ENCODE measurements around the gene TBATA.
"Not testable (repeated sequence)": the region's sequence is repeated elsewhere in the genome, so short reads cannot be mapped to it uniquely, and the experiment has no call there.

TBATA gene

DNA sequence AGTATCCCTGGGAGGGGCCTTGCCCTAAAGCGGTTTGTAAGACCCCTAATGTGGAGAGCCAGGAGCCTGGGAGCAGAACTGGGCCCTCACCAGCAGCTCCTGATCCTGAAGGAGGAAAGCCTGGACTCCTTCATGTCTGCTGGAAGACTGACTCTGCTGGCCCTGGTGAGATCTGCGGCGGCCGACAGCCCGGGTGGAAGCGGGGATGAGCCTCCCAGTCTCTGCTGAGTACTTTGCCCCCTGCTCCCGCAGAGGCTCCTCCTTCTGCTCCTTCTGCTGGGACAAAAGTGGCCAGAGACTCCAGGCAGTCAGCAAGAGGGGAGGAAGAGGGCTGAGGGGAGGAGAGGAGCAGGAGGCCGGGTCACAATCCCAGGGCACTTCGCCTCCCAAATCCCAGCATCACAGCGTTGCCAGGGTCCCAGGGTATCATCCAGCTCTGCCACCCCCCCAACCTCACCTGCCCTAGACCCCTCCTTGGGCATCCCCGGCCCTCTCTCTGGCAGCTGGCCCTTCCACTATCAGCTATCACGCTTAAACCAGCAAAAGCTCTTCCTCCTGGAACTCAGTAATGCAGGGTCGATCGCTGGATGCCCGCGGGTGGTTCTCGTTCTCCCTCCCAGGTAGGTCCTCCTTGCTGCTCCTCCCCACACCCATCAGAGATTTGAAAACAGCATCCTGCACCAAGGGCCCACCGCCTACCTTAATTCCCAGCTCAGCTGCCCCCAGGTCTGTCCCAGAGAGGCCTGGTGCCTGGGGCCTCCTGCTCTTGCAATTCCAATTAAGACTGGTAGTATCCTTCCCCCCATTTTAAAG is 7.9 kb downstream of the TBATA start:
- DNase-seq: no peak

DNA sequence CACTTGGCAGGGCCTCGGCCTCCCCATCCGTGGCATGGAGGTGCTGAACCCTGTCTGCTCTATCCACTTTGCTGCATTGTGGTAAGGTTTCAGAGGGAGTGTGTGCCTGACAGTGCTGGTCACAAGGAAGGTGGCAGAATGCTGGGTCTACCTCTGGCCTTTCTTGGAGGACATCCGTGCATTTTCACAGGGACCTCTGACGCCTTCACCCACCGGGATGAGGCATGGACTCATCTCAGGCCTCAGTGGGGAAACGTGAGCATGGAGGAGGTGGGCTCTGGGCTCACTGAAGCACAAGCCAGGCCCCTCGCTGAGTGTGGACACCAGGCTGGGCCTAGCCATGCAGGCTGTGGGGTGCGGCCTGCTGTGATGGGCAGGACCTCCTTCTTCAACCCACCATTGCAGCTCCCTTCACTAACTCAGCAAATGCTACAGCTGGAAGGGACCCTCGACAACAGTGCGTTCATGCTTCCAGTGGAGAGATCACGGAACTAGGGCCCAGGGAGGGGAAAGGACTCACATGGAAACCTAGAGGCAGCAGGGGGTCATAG is 8.6 kb downstream of the TBATA start:
- no peak for DNase-seq

- no peak for DNase-seq
Measured at GRCh38 chr10:70775679-70776454, 9.3 kb downstream of the TBATA start.

DNA sequence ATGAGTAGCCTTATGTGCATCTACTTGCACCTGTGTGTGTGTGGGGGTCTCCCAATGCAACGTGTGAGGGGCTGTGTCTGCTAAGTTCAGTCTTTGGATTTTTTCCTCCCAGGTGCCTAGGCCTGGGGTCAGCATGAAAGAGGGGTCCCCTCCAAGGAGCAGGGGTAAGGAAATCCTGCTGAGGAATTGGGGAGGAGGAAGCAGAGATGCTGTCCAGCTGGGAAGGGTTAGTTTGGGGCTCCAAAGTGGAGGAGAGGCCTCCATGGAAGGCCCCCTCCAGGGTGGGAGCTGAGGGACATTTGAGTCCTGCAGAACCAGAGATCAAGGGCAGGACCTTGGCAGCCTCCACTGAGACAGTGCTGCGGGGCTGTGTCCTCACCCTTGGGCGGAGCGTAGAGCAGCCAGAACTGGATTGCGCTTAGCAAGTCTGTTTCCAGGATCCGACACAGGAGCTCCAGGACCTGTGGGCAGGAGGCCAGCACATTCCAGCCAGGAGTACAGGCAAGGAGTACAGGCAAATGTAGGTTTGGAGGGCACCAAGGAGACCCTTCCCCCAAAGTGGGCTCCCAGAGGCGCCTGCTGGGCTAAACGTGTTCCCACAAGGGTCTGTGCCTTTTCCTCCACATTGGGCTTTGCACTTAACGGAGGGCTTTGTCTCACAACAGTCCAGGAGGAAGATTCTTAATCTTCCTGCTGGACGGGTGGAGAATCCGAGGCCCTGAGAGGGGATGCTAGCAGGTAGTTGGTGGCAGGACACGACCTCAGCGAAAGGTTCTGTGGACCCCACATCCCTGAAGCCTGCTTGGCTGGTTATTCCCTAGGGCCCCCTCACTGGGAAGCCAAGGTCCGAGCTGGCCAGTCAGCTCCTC is 10.1 kb downstream of the TBATA start:
- no peak for DNase-seq

DNA sequence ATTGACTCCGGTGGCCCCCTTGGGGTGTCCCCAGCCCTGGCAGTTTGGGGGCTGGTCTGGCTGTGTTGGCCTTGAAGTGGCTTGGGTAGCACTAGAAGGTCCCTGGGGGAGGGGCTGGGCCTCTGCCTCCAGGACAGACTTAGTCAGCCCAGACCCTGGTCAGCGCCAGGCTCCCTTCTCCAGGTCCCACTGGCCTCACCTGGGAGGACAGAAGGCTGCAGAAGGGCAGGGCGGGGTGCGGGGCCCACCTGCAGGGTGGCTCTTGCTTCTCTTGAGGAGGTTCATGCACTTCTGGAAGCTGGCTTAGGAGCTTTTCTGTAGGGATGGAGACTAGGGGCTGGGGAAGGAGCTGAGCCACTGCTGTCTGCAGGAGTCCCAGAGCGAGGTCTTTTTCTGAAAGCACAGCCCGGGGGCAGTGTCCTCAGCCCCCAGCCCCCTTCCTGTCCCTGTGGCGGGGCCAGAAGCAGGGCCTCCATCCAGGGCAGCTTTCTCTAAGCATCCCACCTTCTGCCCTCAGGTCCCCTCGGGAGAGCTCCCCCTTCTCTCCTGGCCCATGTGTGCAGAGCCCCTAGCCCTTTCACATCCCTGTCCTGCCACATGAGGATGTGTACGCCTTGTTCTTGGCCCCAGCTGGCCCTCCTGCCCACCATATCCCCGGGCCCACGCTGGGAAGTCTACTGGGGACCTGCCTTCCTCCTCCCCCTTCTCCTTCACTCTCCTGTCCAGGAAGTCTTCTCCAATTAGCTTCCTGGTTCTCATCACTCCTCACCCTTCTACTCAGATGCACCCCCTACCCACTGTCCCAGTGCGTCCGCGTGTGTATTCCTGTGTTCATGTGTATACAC is 11.0 kb downstream of the TBATA start:
- DNase-seq: no peak

DNA sequence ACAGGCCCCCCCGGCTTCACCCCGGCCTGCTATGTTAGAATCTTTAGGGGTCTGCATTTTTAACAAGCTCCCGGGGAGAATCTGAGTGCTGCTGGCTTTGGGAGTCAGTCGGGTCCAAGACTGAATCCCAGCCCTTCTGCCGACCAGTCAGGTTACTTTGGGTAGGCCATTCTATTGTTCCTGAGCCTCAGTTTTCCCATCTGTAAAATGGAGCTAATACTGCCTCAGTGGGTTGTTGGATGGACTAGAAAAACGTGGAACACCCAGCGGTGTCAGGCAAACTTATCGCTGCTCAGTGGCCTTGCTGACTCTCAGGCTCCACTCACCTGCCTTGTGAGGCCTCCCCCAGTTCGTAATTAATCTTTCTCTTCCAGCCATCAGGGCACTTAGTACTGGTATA is 11.7 kb downstream of the TBATA start:
- no peak for DNase-seq

DNA sequence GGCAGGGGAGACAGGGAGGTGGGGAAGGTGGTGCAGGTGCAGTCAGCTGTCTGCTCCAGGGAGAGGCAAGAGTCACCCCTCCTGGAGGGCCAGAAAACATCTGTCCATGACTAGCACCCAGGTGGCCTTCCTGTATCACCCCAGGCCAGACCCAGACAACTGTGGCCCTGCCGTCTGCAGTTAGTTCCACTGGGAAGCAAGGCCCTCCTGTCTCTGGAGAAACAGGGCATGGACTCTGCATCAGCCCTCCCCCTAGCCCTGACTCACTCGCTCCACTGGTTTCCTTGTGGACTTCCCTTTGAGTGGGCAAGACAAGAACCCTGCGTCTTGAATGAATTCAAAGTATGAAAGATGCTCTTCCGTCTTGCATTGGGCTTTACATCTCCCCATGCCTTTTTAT is 12.6 kb downstream of the TBATA start:
- DNase-seq: no peak

DNA sequence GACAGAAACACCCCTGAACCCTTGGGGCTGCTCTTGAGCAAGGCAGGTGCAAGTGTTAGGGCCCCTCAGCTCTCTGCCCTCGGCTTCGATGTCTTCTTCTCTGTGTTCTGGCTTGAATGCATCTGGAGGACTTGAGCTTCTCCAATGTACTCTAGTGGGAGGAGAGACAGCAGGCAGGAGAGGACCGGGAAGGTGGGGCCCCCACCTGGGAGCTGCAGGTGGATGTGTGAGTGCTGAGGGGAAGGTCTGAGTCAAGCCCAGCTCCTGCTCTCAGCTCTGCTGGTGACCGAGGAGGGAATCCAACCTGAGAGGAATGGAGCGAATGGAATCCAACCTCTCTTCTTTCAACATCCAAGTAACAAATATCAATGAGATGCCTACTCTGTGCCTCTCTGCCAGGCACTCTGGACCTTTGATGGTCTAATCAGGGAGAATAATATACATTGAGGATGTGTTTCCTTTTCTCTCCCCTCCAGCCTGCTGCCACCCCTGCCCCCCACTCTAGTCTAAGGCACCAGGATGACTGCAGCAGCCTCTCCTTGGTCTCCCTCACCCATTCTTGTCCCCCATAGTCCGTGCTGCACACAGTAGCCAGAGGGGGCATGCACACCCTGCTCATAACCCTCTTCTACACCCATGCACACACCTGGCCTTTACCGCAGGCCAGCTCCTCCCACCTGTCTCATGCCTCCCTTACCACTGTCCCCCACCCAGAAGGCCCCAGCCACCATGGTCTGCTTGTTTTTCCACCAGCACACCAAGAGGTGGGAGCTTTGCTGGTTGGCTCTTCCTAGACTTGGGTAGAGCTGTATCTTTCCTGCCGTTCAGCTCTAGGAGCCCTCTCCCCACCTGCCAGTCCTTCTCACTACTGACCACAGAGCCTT is 13.6 kb downstream of the TBATA start:
- DNase-seq: no peak

- DNase-seq: not testable (repeated sequence)
Measured at GRCh38 chr10:70770516-70770915, 14.7 kb downstream of the TBATA start.

GRCh38 chr10:70770001-70770400 is 15.2 kb downstream of the TBATA start:
- DNase-seq: no peak

DNA sequence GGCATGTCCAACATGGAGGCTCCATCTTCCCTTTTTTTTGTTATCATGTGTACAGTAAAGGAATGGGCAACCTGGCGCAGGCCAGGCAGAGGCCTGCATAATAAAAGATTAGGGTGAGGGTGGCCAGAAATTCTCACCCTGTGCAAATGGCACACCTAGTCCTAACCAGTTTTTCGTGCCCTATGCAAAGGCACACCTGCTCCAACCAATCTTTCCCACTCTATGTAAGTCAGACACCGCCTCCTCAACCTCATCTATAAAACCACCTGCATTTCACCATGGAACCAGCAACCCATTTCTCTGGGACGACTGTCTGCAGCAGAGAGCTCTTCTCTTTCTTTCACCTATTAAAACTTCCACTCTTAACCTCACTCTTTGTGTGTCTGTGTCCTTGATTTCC is 16.1 kb downstream of the TBATA start:
- no peak for DNase-seq

GRCh38 chr10:70768026-70768685 is 17.0 kb downstream of the TBATA start:
- DNase-seq: not testable (repeated sequence)

- no peak for DNase-seq
Measured at GRCh38 chr10:70765794-70766594, 19.2 kb downstream of the TBATA start.

GRCh38 chr10:70763567-70763966 is 21.6 kb downstream of the TBATA start:
- no peak for DNase-seq

GRCh38 chr10:70762441-70763175 is 22.6 kb downstream of the TBATA start:
- DNase-seq: no peak

DNA sequence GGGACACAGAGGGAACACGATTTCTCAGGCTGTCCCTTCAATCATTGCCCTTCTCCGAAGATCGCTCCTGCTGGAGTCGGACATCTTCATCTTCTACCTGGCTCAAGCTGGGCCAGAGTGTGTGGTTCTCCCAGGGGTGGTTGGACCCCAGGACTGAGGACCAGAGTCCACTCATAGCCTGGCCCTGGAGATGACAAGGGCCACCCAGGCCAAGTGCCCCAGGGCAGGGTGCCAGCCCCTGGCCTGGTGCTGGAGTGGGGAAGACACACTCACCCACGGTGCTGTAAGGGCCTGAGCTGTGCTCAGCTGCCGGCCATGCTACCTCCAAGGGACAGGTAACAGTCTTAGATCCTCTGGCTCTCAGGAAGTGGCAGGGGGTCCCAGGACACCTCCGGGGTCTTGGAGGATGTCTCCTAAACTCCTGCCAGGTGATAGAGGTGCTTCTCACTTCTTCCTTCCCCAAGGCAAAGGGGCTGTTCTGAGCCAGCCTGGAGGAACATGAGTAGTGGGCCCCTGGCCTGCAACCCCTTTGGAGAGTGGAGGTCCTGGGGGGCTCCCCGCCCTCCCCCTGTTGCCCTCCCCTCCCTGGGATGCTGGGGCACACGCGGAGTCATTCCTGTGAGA is 23.3 kb downstream of the TBATA start:
- DNase-seq: no peak

DNA sequence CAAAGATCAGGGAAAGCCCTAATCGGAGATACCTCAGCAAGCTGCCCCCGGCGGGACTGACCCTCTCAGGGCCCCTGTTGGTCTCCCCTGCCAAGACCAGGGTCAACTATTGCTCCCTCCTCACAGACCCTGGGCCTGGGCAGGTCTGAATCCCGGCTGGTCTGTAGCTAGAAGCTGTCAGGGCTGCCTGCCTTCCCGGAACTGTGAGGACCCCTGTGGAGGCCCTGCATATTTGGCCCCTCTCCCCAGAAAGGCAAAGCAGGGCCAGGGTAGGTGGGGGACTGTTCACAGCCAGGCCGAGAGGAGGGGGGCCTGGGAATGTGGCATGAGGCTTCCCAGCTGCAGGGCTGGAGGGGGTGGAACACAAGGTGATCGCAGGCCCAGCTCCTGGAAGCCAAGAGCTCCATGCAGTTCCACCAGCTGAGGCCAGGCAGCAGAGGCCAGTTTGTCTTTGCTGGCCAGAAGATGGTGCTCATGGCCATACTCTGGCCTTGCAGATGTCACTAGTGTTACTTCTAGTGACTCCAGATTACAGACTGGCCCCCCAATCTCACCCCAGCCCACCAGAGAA is 24.1 kb downstream of the TBATA start:
- no peak for DNase-seq

DNA sequence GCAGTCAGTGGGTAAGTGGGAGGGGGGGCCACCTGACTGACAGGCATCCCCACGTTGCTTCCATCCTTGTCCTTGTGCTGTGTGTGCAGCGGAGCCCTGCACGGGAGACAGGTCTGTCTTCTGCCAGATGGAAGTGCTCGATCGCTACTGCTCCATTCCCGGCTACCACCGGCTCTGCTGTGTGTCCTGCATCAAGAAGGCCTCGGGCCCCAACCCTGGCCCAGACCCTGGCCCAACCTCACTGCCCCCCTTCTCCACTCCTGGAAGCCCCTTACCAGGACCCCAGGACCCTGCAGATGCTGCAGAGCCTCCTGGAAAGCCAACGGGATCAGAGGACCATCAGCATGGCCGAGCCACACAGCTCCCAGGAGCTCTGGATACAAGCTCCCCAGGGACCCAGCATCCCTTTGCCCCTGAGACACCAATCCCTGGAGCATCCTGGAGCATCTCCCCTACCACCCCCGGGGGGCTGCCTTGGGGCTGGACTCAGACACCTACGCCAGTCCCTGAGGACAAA is 24.8 kb downstream of the TBATA start:
- DNase-seq: no peak
